Stimulated activated naive CD8-positive, alpha-beta T cell treated with anti-CD3 and anti-CD28 coated beads, Interleukin-15, Interleukin-2, amounts not matched to agents 100 ng/mL and 50 ng/mL, for 24 hours (primary cell): ENCODE results near the gene APLP2.
"Not testable (repeated sequence)": the region's sequence is repeated elsewhere in the genome, so short reads cannot be mapped to it uniquely, and the experiment has no call there.

ENCODE experiments used
- H3K27ac Mint-ChIP-seq: one replicate; pipeline ENCODE4 v1.8.0; 2021; ENCODE audit warnings: mild to moderate bottlenecking, mixed read lengths
- H3K27me3 Mint-ChIP-seq: one replicate; pipeline ENCODE4 v1.8.0; 2021; ENCODE audit warnings: mixed read lengths
- H3K36me3 Mint-ChIP-seq: one replicate; pipeline ENCODE4 v1.8.0; 2021; ENCODE audit warnings: low read depth, mixed read lengths
- H3K4me1 Mint-ChIP-seq: one replicate; pipeline ENCODE4 v1.8.0; 2021; ENCODE audit warnings: low read depth, mixed read lengths
- H3K4me3 Mint-ChIP-seq: one replicate; pipeline ENCODE4 v1.8.0; 2021; ENCODE audit warnings: mild to moderate bottlenecking, mixed read lengths
- H3K9me3 Mint-ChIP-seq: one replicate; pipeline ENCODE4 v1.8.0; 2021; ENCODE audit warnings: mixed read lengths

The APLP2 gene

DNA sequence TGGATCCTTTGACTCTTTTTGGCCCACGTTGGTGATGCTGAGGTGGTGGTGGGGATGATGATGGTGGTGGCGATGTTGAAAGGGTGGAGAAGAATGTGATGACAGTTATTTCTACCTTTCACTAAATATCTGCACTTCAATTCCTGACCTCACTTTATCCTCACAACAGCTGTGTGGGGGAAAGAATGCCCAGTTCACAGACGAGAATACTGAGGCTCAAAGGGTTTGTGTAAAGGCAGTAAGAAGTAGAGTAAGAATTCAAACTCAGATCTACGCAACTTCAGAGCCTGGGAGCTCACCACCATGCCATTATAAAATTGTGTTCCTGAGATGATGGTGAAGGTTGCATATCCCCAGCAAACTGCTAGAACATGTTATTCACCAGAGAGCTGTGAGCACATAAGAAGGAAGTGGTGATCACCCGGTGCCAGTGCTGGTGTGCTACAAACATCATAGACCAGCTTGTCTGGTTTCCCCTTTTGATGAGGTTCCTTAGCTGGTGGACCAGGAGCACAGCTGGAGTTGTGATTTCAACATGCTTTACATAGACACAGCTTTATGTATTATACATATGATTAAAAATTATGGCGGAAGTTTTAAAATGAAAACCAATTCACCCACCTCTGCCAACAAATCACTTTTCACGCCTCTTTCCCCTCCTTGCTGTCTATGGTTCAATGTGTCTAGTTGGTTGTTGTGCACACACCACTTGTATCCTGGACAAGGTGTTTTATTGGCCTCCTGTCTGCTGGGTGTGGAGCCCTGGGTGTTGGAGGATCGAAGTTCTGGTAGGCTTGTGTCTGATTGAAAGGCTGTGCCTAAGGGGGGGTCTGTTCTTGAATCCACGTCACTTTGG lies 96.1 kb downstream of the APLP2 start:
- Mint-ChIP-seq H3K27ac (peak overlapping the region; percentile 59), H3K9me3 (no peaks in the 10 kb centered on the region), H3K4me1 (peaks cover 24% of the 10 kb centered on the region), H3K27me3 (peaks cover 64% of the 10 kb centered on the region), H3K4me3 (no peak overlapping the region), H3K36me3 (no peaks in the 10 kb centered on the region)

DNA sequence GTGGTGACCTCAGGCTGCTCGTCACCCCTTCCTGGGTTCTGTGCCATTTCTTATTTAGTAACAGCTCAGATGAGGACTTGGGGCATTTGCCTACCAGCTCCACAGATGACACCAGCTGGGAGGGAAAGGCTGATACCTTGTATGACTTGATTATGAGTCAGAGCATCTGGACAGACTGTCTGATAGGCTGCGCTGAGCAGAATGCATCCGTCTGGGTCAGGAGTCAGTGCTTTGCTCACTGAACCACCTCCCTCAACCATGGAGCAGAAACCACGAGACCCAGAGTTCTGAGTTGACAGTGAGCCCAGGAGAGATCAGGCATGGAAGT lies 96.7 kb downstream of the APLP2 start:
- H3K4me3 Mint-ChIP-seq: no peak overlapping the region
- H3K27ac Mint-ChIP-seq: peak overlapping the region; percentile 59
- no peaks in the 10 kb centered on the region for H3K9me3 Mint-ChIP-seq
- no peaks in the 10 kb centered on the region for H3K36me3 Mint-ChIP-seq
- peaks cover 21% of the 10 kb centered on the region for H3K4me1 Mint-ChIP-seq
- H3K27me3 Mint-ChIP-seq: peaks cover 61% of the 10 kb centered on the region

DNA sequence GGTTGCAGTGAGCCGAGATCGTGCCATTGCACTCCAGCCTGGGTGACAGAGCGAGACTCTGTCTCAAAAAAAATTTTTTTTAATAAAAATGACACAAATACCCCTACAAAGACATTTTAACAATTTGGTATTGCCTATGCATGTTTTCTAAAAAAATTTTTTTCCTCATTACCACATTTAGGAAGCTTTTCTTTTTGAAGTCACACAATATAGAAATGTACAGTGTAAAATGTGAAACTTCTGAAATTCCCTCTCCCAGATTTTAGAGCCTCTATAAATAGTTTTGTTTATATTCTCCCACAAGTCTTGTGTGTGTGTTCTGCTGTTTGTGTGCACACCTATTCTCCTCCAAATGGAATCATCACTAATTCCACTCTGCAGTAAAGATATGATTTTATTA lies 97.5 kb downstream of the APLP2 start:
- Mint-ChIP-seq H3K4me3 (no peak overlapping the region), H3K9me3 (no peaks in the 10 kb centered on the region), H3K27ac (no peak overlapping the region), H3K36me3 (no peaks in the 10 kb centered on the region), H3K27me3 (peaks cover 54% of the 10 kb centered on the region), H3K4me1 (peaks cover 18% of the 10 kb centered on the region)

DNA sequence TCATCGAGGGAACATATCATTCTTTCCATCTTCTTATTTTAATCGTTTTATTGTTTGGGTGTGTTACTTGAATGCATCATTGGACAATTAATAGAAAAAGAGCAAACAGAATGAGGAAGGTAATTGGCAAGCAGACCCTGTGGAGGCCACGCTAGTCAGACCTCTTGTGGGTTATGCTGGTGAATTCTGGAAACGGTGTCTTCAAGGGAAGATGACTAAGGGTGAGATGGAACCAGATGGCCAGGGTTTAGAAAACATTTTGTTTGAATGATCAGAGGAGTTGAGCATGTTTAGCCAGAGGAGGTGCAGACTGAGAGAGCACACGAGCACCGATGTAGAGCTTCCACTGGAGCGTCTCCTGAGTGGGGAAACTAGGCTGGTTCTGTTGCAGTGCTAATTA lies 98.4 kb downstream of the APLP2 start:
- Mint-ChIP-seq H3K9me3 (no peaks in the 10 kb centered on the region), H3K27ac (no peak overlapping the region), H3K27me3 (peaks cover 48% of the 10 kb centered on the region), H3K4me3 (no peak overlapping the region), H3K36me3 (no peaks in the 10 kb centered on the region), H3K4me1 (peaks cover 13% of the 10 kb centered on the region)

DNA sequence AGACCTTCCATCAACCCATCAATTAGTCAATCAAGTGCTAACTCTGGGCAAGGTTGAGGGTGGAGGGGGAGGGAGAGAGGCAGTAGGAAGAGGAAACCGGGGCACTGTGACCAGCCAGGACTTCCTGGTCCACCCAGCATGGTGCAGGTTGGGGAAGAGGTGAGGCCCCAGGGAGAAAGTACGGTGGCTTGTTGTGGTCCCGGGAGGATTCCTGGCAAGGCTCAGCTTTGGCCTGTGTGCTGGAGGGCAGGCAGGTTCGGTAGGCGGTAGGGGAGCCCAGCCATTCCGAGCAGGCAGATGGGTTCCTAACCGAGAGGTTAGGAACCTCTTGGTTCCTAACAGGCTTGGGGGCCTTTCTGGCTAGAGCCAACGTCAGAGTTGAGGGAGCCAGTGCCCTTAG lies 100.7 kb downstream of the APLP2 start:
- Mint-ChIP-seq H3K9me3 (no peaks in the 10 kb centered on the region), H3K27ac (no peak overlapping the region), H3K27me3 (peaks cover 34% of the 10 kb centered on the region), H3K4me1 (peaks cover 12% of the 10 kb centered on the region), H3K4me3 (no peak overlapping the region), H3K36me3 (no peaks in the 10 kb centered on the region)

DNA sequence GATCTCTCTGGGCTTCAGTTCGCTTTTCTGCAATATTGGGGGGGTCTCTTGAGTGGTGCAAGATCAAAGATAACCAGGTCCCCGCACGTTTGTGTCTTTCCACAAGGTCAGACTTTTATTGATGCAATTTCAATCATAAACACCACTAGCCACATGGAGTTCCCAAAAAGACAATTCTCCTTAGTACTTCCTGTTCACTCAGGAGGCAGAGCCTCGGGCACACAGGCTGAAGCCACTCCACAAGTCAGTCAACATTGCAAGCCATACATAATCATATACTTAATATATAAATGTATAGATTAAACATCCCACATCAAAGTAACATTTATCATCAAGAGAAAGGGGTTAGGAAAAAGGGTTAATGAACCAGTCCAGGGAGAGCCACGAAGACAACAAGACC lies 101.8 kb downstream of the APLP2 start:
- Mint-ChIP-seq H3K9me3 (no peaks in the 10 kb centered on the region), H3K4me3 (no peak overlapping the region), H3K4me1 (peaks cover under 1% of the 10 kb centered on the region), H3K27me3 (peaks cover 24% of the 10 kb centered on the region), H3K27ac (no peak overlapping the region), H3K36me3 (no peaks in the 10 kb centered on the region)

DNA sequence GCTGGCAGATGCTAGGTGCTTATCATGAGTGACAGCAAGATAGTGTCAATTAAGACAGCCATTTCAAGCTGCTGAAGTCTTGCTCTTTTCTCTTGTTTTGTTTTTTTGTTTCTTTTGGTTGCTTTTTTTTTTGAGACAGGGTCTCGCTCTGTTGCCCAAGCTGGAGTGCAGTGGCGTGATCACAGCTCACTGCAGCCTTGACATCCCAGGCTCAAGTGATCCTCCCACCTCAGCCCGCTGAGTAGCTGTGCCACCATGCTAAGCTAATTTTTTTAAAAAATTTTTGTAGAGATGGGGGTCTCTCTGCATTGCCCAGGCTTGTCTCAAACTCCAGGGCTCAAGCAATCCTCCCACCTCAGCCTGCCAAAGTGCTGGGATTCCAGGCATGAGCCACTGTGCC lies 102.3 kb downstream of the APLP2 start:
- not testable (repeated sequence) for H3K9me3 Mint-ChIP-seq, H3K4me3 Mint-ChIP-seq, H3K4me1 Mint-ChIP-seq, H3K36me3 Mint-ChIP-seq, H3K27ac Mint-ChIP-seq
- H3K27me3 Mint-ChIP-seq: peaks cover 24% of the 10 kb centered on the region

DNA sequence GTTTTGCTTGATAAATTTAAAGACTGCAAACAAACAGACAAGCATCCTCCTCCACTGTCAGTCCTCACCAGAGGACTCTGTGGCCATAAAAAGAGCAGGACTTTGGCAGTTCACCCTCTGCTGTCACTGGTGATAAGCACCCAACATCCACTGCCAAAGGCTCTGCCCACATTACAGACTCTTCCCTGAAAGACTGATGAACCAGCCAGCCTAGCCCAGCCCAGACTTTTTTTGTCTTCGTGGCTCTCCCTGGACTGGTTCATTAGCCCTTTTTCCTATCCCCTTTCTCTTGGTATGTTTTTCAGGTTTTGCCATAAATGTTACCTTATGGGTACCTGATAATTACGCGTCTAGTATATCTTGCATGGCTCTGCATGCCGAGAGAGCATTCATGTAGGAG lies 104.9 kb downstream of the APLP2 start:
- no peaks in the 10 kb centered on the region for H3K9me3 Mint-ChIP-seq
- H3K27ac Mint-ChIP-seq: no peak overlapping the region
- H3K4me1 Mint-ChIP-seq: no peaks in the 10 kb centered on the region
- H3K27me3 Mint-ChIP-seq: peaks cover 7% of the 10 kb centered on the region
- H3K36me3 Mint-ChIP-seq: no peaks in the 10 kb centered on the region
- H3K4me3 Mint-ChIP-seq: no peak overlapping the region

DNA sequence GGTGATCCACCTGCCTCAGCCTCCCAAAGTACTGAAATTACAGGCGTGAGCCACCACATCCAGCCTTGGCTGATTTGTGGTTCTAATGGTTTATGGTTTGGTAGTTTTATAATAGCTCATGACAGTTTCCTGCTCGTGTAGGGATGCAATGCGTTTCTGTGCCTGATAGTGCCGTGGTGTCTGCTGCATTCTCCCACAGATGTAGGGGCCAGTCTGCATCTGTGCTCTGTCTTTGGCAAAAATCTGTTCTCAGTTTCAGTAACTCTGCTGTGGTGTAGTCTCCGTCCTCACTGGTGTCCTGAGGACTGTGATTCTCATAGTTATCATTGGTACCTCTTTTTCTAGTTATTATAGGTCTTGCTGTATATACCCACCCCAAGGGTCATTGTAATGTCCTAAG lies 106.2 kb downstream of the APLP2 start:
- no peaks in the 10 kb centered on the region for H3K36me3 Mint-ChIP-seq
- no peak overlapping the region for H3K4me3 Mint-ChIP-seq
- no peaks in the 10 kb centered on the region for H3K9me3 Mint-ChIP-seq
- no peak overlapping the region for H3K27ac Mint-ChIP-seq
- H3K27me3 Mint-ChIP-seq: peaks cover 4% of the 10 kb centered on the region
- H3K4me1 Mint-ChIP-seq: peaks cover 5% of the 10 kb centered on the region

DNA sequence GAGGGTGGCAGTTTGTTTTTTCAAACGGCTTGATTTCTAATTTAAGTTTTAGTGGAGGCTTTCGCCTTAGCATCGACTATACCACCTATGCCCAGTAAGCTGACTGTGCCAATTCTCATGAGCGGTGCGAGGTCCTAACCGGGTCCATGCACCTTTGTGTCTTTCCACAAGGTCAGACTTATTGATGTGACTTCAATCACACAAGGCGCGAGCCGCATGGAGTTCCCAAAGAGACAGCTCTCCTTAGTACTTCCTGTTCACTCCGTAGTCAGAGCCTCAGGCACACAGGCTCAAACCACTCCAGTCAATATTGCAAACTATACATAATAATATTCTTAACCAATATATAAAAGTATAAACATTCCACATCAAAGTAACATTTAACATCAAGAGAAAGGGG lies 108.1 kb downstream of the APLP2 start:
- Mint-ChIP-seq H3K36me3 (no peaks in the 10 kb centered on the region), H3K9me3 (no peaks in the 10 kb centered on the region), H3K4me1 (peaks cover 13% of the 10 kb centered on the region), H3K27me3 (peaks cover under 1% of the 10 kb centered on the region), H3K27ac (no peak overlapping the region), H3K4me3 (no peak overlapping the region)

DNA sequence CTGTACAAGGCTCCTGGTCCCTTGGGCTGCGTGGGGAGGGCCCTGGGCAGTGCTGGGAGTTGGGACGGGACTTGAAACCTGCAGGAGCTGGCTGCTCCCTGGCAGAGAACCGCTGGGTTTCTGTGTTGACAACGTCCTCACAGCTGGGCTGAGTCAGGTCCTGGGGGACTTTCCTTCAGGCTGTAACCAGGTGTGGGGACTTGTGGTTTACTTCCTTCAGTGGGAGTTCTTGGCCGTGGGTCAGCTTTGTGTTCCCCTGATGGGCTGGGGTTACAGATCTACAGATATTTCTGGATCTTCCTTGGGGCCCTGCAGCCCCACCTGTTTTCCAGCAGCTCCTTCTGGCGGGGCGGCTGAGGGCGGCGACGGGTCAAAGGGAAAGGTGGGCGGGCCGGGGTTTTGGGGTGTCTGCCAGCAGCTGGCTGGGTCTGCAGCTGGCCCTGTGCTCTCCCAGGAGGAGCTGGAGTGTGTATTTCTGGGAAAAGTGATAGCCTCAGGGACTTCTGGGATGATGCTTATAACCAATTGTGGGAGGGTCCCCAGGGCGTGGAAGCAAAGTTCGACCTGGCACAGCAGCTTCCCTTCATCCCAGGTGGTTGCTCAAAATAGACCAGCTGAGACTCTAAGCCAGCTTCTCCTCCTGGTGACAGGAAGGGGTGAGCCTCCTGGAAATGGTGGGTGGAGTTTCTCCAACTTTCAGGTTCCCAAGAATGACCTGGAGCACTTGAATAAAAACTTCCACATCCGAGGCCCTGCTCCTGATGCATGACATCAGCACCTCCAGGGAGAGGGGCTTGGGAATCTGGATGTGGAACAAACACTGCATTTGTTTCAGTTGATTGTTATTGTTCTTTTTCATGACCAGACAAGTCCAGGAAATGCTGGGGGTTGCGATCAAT lies 109.0 kb downstream of the APLP2 start:
- Mint-ChIP-seq H3K27ac (no peak overlapping the region), H3K36me3 (no peaks in the 10 kb centered on the region), H3K4me3 (no peak overlapping the region), H3K9me3 (no peaks in the 10 kb centered on the region), H3K4me1 (peaks cover 13% of the 10 kb centered on the region), H3K27me3 (no peaks in the 10 kb centered on the region)

DNA sequence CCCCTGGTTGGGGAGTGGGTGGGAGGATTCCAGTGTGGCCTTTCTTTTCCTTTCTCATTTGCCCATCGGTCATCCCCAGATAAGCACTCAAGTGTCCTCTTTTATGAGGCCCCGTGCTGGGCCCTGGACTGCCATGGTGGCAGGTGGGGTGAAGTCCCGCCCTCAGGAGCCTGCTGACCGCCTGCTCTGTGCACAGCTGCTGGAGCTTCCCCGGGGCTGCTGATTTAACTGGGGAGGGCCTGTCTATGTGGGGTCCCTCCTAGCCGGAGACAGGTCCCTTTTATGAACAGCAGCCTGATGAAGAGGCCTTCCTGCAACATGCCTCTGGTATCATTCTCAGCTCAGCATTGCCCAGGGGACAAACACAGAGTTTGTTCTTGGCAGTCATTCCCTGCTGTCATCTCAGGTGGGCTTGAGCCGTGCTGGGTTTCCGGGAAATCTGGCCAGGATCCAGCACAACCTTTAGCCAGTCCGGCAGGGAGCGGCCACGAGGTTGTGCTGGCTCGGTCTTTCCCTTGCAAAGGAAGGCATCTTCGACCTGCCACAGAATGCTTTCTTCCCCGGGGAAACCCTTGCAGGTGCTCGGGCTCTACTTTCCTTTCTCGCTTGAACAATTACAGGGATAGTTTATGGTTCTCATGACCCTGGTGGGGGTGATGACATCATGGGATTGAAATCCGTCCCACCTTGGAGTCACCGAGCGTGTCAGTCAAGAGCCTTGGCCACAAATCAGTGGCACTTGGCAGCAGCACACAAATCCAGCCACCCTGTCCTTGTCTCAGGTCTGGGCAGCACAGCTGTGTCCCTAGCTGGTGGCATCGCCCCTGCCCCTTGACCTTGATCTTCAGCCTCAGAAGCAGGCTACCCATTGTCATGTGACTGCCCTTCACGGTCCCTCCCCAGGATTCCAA lies 110.0 kb downstream of the APLP2 start:
- H3K4me3 Mint-ChIP-seq: no peak overlapping the region
- H3K36me3 Mint-ChIP-seq: no peaks in the 10 kb centered on the region
- peaks cover 13% of the 10 kb centered on the region for H3K4me1 Mint-ChIP-seq
- H3K27ac Mint-ChIP-seq: no peak overlapping the region
- H3K9me3 Mint-ChIP-seq: no peaks in the 10 kb centered on the region
- peaks cover 4% of the 10 kb centered on the region for H3K27me3 Mint-ChIP-seq

DNA sequence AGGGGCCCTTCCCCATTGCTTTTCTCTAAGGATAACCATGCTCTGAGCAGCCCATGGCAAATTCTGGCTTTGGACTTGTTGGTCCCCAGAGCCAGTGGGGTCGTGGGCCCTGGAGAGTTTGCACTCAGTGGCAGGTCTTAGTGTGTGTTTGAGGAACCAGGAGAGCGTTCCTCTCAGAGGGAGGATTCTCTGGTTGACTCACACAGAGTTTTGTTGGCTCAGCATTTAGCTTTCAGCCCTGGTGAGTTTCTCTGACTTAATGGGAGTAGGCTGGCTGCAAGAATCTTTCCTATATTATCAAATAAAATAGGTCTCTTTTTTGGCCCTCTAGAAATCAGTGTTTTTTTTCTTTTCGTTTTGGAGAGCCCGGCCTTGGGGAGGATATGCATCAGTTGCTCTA lies 110.8 kb downstream of the APLP2 start:
- Mint-ChIP-seq H3K27ac (no peak overlapping the region), H3K4me3 (no peak overlapping the region), H3K9me3 (no peaks in the 10 kb centered on the region), H3K36me3 (no peaks in the 10 kb centered on the region), H3K4me1 (peaks cover 13% of the 10 kb centered on the region), H3K27me3 (peaks cover 9% of the 10 kb centered on the region)

DNA sequence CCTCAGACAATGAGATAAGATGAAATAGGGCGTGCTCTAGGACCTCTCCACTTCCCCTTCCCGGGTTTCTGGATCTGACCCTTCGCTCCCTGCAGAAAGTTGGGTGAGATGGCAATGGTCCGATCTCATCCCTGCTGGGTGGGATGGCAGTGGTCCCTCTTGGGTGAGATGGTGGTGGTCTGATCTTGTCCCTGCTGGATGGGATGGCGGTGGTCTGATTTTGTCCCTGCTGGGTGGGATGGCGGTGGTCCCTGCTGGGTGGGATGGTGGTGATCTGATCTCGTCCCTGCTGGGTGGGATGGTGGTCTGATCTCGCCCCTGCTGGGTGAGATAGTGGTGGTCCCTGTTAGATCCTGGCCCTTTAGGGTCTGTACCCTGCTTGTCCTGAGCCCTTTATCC lies 111.2 kb downstream of the APLP2 start:
- Mint-ChIP-seq H3K4me3 (no peak overlapping the region), H3K4me1 (peaks cover 13% of the 10 kb centered on the region), H3K27ac (no peak overlapping the region), H3K9me3 (no peaks in the 10 kb centered on the region), H3K27me3 (peaks cover 9% of the 10 kb centered on the region), H3K36me3 (no peaks in the 10 kb centered on the region)
